Stimulated activated CD8-positive, alpha-beta memory T cell treated with anti-CD3 and anti-CD28 coated beads, Interleukin-2, amount 100 ng/mL, for 1 hour (primary cell): ENCODE results near the gene GRIK4.

Experiments used
- DNase-seq, 2 donors: peaks; one replicate each; pipeline ENCODE4 v3.0.0-alpha.2; 2020; ENCODE audit warnings: low read depth in 2 of 2

The GRIK4 gene

GRCh38 chr11:120642196-120642894 lies 130.8 kb downstream of the GRIK4 start:
- no peak for DNase-seq

- no peak for DNase-seq
These were observed 131.7 kb downstream of the GRIK4 start for GRCh38 chr11:120643284-120643683.

GRCh38 chr11:120645639-120646038 lies 134.1 kb downstream of the GRIK4 start:
- no peak for DNase-seq

- DNase-seq: no peak
These were observed 134.7 kb downstream of the GRIK4 start for GRCh38 chr11:120646206-120646605.

- DNase-seq: no peak
These were observed 136.1 kb downstream of the GRIK4 start for GRCh38 chr11:120647681-120648080.

GRCh38 chr11:120648771-120649170 lies 137.2 kb downstream of the GRIK4 start:
- DNase-seq: no peak

- no peak for DNase-seq
These were observed 137.8 kb downstream of the GRIK4 start for GRCh38 chr11:120649316-120649715.

GRCh38 chr11:120651396-120651795 lies 139.8 kb downstream of the GRIK4 start:
- no peak for DNase-seq

GRCh38 chr11:120651836-120652235 lies 140.3 kb downstream of the GRIK4 start:
- DNase-seq: no peak

- DNase-seq: no peak
These were observed 141.3 kb downstream of the GRIK4 start for GRCh38 chr11:120652705-120653335.

- DNase-seq: no peak
These were observed 144.0 kb downstream of the GRIK4 start for GRCh38 chr11:120655589-120655988.

GRCh38 chr11:120657306-120658070 lies 145.9 kb downstream of the GRIK4 start:
- no peak for DNase-seq

- no peak for DNase-seq
These were observed 146.5 kb downstream of the GRIK4 start for GRCh38 chr11:120658071-120658423.

- no peak for DNase-seq
These were observed 147.5 kb downstream of the GRIK4 start for GRCh38 chr11:120659076-120659475.

- no peak for DNase-seq
These were observed 148.5 kb downstream of the GRIK4 start for GRCh38 chr11:120660024-120660565.

GRCh38 chr11:120662071-120662676 lies 150.6 kb downstream of the GRIK4 start:
- no peak for DNase-seq

GRCh38 chr11:120663142-120663541 lies 151.6 kb downstream of the GRIK4 start:
- no peak for DNase-seq

- no peak for DNase-seq
These were observed 154.6 kb downstream of the GRIK4 start for GRCh38 chr11:120666121-120666639.

- no peak for DNase-seq
These were observed 155.7 kb downstream of the GRIK4 start for GRCh38 chr11:120667281-120667680.

- no peak for DNase-seq
These were observed 156.4 kb downstream of the GRIK4 start for GRCh38 chr11:120667934-120668333.

GRCh38 chr11:120668537-120668936 lies 157.0 kb downstream of the GRIK4 start:
- DNase-seq: no peak

- no peak for DNase-seq
These were observed 163.0 kb downstream of the GRIK4 start for GRCh38 chr11:120674542-120674941.
